GM18508 (cell line): Measurements from ENCODE around the gene RPH3AL.
"Not testable (repeated sequence)": the region's sequence is repeated elsewhere in the genome, so short reads cannot be mapped to it uniquely, and the experiment has no call there.

ENCODE experiments used
- ATAC-seq: cut with Tn5 transposase; IDR thresholded peaks from one replicate; pipeline ENCODE4 v1.9.1; 2021; ENCODE audit warnings: moderate number of reproducible peaks; ENCODE audit not compliant: insufficient read depth, unreplicated experiment

The RPH3AL gene

GRCh38 chr17:248337-249235 is 104.0 kb downstream of the RPH3AL start:
- ATAC-seq, result no peak

GRCh38 chr17:247767-248166 is 104.8 kb downstream of the RPH3AL start:
- no peak for ATAC-seq

- ATAC-seq, result no peak
These were observed 105.7 kb downstream of the RPH3AL start for GRCh38 chr17:246851-247421.

- ATAC-seq, result no peak
These were observed 106.4 kb downstream of the RPH3AL start for GRCh38 chr17:246226-246625.

- no peak for ATAC-seq
These were observed 107.0 kb downstream of the RPH3AL start for GRCh38 chr17:245611-246010.

- no peak for ATAC-seq
These were observed 107.6 kb downstream of the RPH3AL start for GRCh38 chr17:245020-245419.

GRCh38 chr17:243924-244323 is 108.7 kb downstream of the RPH3AL start:
- ATAC-seq, result not testable (repeated sequence)

- ATAC-seq, result no peak
These were observed 113.7 kb downstream of the RPH3AL start for GRCh38 chr17:238964-239259.

- ATAC-seq, result no peak
These were observed 114.3 kb downstream of the RPH3AL start for GRCh38 chr17:238071-238963.

- no peak for ATAC-seq
These were observed 115.1 kb downstream of the RPH3AL start for GRCh38 chr17:237406-237955.

GRCh38 chr17:236641-237405 is 115.8 kb downstream of the RPH3AL start:
- no peak for ATAC-seq

- ATAC-seq, result no peak
These were observed 116.6 kb downstream of the RPH3AL start for GRCh38 chr17:235831-236640.

- not testable (repeated sequence) for ATAC-seq
These were observed 117.4 kb downstream of the RPH3AL start for GRCh38 chr17:234994-235830.

- not testable (repeated sequence) for ATAC-seq
These were observed 118.2 kb downstream of the RPH3AL start for GRCh38 chr17:234163-234993.

GRCh38 chr17:233473-233941 is 119.1 kb downstream of the RPH3AL start:
- ATAC-seq, result no peak

GRCh38 chr17:231966-232807 is 120.4 kb downstream of the RPH3AL start:
- no peak for ATAC-seq
